GM19193 (cell line): ENCODE measurements around the gene RGL3.

Experiments used
- POLR2A ChIP-seq: IDR thresholded peaks from 4 replicates; pipeline ENCODE4 v1.6.1; 2011; ENCODE audit not compliant: insufficient read depth, insufficient read length; ENCODE audit errors: extremely low read depth

Gene RGL3

GRCh38 chr19:11451871-11452619, 32.9 kb upstream of the RGL3 start:
- no peak for TF ChIP-seq POLR2A

GRCh38 chr19:11451327-11451870, 32.3 kb upstream of the RGL3 start:
- TF ChIP-seq POLR2A = no peak

GRCh38 chr19:11450570-11451326, 31.6 kb upstream of the RGL3 start:
- TF ChIP-seq POLR2A = no peak

- TF ChIP-seq POLR2A = no peak
These were observed 29.9 kb upstream of the RGL3 start for GRCh38 chr19:11448923-11449554.

DNA sequence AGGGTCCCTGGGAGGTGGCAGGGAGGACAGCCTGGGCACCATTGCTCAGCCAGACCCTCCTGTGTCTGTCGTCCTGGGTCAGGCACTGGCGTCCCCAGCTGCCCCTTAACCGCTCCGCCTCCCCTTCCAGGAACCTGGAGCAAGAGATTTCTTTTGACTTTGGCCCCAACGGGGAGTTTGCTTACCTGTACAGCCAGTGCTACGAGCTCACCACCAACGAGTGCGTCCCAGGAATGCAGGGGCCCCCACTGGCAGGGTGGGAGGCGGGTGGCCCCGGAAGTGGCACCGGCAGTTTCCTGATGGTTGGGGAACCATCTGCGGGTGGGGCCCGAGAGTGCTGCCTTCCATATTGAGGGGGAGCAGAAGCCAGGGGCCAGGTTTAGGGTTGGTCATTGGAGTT, 29.3 kb upstream of the RGL3 start:
- no peak for TF ChIP-seq POLR2A

GRCh38 chr19:11447347-11448262, 28.5 kb upstream of the RGL3 start:
- no peak for TF ChIP-seq POLR2A

DNA sequence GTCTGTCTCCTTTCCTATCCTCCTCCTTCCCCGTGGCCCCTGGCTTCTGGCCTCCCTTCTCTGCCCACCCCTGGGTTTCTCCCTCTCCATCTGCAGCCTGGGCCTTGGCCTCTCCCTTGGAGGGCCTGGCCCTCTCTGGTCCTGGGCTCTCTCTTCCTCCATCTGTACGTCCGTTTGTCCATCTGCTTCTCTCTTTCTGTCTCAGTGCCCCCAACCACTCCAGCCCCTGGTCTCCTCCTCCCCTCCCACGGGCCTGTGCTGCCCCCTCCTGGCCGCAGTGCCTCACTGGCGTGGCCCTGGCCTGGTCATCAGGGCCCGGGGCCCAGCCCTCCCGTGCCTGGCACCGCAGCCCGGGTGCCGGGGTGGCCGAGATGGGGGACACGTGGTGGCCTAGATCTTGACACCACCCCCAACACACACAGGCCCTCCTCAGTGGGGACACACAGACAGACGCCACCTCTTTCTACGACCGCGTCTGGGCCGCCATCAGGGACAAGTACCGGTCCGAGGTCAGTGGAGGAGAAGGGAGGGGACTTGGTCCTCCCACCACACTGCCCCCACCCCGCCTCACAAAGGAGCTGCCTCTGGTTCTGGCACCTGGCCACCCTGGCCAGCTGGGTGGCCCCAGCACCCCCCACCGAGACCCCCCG, 27.7 kb upstream of the RGL3 start:
- no peak for TF ChIP-seq POLR2A

- no peak for TF ChIP-seq POLR2A
These were observed 27.1 kb upstream of the RGL3 start for GRCh38 chr19:11446271-11446651.

DNA sequence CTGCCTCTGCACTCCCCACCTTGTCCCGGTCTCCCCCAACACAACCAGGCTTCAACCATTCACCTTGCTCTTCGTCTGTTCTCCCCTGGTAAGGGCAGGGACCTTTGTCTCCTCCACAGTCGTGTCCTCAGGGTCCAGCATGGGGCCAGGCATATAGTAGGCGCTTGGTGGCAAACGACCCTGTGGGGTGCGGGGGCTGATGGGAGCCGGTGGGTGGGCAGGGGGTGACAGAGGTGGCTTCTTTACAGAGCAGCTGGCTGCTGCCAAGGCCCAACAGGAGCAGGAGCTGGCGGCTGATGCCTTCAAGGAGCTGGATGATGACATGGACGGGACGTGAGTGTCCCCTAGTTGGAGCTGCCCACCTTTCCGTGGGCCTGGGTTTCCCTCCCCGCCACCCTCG, 26.0 kb upstream of the RGL3 start:
- no peak for TF ChIP-seq POLR2A

DNA sequence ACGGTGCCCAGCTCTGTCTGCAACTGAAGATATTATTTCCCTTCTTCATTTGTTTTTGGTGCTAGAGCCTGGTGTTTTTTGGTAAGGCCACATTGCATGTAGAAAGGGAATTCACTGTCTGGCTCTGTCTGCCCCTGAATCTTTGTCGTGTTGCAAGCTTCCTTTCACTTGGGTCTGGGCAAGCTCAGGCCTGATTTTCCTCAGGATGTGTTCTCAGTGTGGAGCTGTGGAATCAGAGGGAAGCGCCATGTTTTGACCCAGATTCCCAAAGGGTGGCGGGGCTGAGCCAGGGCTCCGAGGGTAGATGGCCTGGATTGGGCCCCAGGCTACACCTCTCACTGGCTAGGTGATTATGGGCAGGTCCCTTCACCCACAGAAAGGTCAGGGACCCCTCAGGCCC, 24.9 kb upstream of the RGL3 start:
- TF ChIP-seq POLR2A = no peak

DNA sequence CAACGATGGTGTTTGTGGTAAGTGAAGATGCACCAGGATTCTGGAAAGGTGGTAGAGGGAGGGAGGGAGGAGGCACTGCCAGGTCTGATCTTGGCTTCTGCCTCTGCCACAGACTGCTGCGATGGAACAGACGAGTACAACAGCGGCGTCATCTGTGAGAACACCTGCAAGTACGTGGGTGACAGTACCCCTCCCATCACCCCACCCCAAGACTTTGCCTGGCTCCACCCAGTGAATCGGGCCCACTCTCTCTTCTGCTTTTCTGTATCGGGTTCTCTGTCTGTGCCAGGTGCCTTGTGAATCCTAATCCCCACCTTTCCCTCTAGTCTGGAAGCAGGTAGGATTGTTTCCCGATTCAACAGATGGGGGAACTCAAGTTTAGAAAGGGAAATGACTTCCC, 18.8 kb upstream of the RGL3 start:
- TF ChIP-seq POLR2A = no peak

- TF ChIP-seq POLR2A = no peak
These were observed 16.8 kb upstream of the RGL3 start for GRCh38 chr19:11435833-11436313.

DNA sequence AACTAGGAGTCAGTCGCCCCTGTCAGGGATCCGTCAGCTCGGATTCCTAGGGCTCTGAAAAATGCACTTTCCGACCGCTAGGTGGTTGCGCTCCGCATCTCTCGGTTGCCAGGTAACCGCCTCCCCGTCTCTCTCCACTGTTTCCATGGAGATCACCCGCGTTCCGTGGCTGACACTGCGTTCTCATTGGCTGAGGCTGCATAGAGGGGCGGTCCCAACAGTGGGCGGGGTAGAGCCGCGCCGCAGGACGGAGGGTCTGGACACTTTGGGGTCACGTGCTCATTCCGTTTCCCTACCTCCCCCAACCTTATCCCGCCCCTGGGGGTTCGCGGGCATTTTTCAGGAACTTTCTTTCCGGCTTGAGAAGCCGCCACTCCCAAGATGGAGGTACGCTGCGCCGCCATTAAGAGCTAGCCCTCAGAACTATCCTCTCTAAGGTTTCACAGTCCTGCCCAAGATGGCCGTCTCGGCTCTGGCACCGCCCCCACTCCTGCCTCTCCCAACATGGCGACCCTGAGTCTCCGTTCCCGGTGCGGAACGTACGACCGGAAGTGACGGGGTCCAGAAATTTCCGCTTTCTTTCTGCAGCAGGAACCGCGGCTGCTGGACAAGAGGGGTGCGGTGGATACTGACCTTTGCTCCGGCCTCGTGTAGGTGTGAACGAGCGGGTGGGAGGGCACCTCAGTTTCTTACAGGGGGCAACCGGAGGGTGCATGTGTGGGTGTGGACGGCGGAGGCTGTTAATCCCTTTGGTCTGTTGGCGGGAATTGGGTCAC, 16.1 kb upstream of the RGL3 start, which contains the start of the genes ODAD3 and PRKCSH:
Gene ODAD3 (minus strand): TSS at position 65 of the 776 bp plus-strand sequence. CDS start 105 bp downstream, outside the sequence.
Gene PRKCSH (plus strand): TSS at position 579 of the 776 bp plus-strand sequence. CDS start 483 bp downstream, outside the sequence.
- peak; percentile 81 for TF ChIP-seq POLR2A
